HCT116 (cell line): ENCODE data around the gene PRKCH. TPM values are rescaled to one million over a fixed set of nuclear protein-coding genes. Genes with fewer than 3 reads are reported as not detected.

ENCODE experiments used
- ATAC-seq: fragments of 200-7000 bp; cut with Tn5 transposase; 2 replicates; pipeline ENCODE4 v1.9.1; 2020; ENCODE audit warnings: mild to moderate bottlenecking, moderate library complexity
- BruUV-seq: library from RNA; stranded (reverse); fragments of 400-500 nt; replicated peaks from 2 replicates; lab custom pipeline; 2021; lab: Mats Ljungman, UMichigan
- CTCF ChIA-PET: fragments of 300-600 bp; sonication (Branson Sonifier 250); formaldehyde crosslinking; loops from one replicate; lab custom pipeline; 2021; ENCODE audit warnings: antibody characterized with exemption; lab: Charles Lee
- POLR2A ChIA-PET: fragments of 300-600, 350-600 bp; sonication (Branson Sonifier 250); formaldehyde crosslinking; loops from one replicate; lab custom pipeline; 2021; ENCODE audit warnings: antibody characterized with exemption; lab: Charles Lee
- RAD21 ChIA-PET, 2 experiments: fragments of 300-600 bp; sonication (Branson Sonifier 250); formaldehyde crosslinking; loops; one replicate each; lab custom pipeline; 2023; ENCODE audit warnings: low total read pairs in 2 of 2; ENCODE audit not compliant: uncharacterized antibody in 2 of 2, unreplicated experiment in 2 of 2, low non-redundant PET in 1 of 2; lab: Charles Lee
- DNase-seq: peaks from one replicate; pipeline ENCODE4 v3.0.0-alpha.2; 2010; ENCODE audit warnings: low read depth, low spot score
- H2AFZ ChIP-seq: fragments of 200-600 bp; shearing (Covaris generic), sonication (generic); 2 replicates; pipeline ENCODE4 v1.6.1; 2017; ENCODE audit warnings: low read depth, mixed run types, mixed read lengths, antibody characterized with exemption, low read length; ENCODE audit not compliant: poor library complexity, severe bottlenecking
- H3K27ac ChIP-seq: 2 replicates; pipeline ENCODE4 v1.5.1; 2012; ENCODE audit warnings: low read depth, low read length
- H3K27me3 ChIP-seq: fragments of 200-600 bp; sonication (generic); 2 replicates; pipeline ENCODE4 v1.6.1; 2016; ENCODE audit warnings: mixed run types, low read length, mixed read lengths; ENCODE audit not compliant: insufficient read depth
- H3K36me3 ChIP-seq, 2 experiments: fragments of 200-500 bp in 1 of 2; fragments of 200-600 bp in 1 of 2; sonication (Bioruptor generic) in 1 of 2; sonication (generic) in 1 of 2; 2 replicates each; pipeline versions ENCODE4 v1.5.1 to v1.6.1; 2014 to 2016; ENCODE audit warnings: low read length in 2 of 2, inconsistent platforms in 1 of 2, mixed read lengths in 1 of 2, mixed run types in 1 of 2; ENCODE audit not compliant: insufficient read depth in 2 of 2, control insufficient read depth in 1 of 2
- H3K4me1 ChIP-seq, 2 experiments: fragments of 200-600 bp in 1 of 2; sonication (generic) in 1 of 2; 2 replicates each; pipeline versions ENCODE4 v1.5.1 to v1.6.1; 2012 to 2017; ENCODE audit warnings: low read length in 2 of 2, inconsistent platforms in 1 of 2, mild to moderate bottlenecking in 1 of 2, mixed read lengths in 1 of 2, mixed run types in 1 of 2, moderate library complexity in 1 of 2; ENCODE audit not compliant: insufficient read depth in 2 of 2, control insufficient read depth in 1 of 2
- H3K4me2 ChIP-seq: fragments of 200-600 bp; sonication (generic); 2 replicates; pipeline ENCODE4 v1.6.1; 2017; ENCODE audit warnings: mixed run types, low read length, mixed read lengths
- H3K4me3 ChIP-seq, 2 experiments: fragments of 200-600 bp in 1 of 2; sonication (generic) in 1 of 2; replicated peaks in 1 of 2; 2 replicates each; pipeline ENCODE4 v1.5.1; 2011 to 2016; ENCODE audit warnings: low read length in 2 of 2, control low read depth in 1 of 2, low read depth in 1 of 2, mild to moderate bottlenecking in 1 of 2, mixed read lengths in 1 of 2, mixed run types in 1 of 2
- H3K79me2 ChIP-seq: fragments of 200-600 bp; sonication (generic); 2 replicates; pipeline ENCODE4 v1.6.1; 2017; ENCODE audit warnings: mild to moderate bottlenecking, mixed run types, low read length, moderate library complexity, mixed read lengths; ENCODE audit not compliant: insufficient read depth
- H3K9ac ChIP-seq: fragments of 200-600 bp; sonication (generic); 2 replicates; pipeline ENCODE4 v1.6.1; 2016; ENCODE audit warnings: low read length, mixed read lengths
- H3K9me2 ChIP-seq: fragments of 200-600 bp; sonication (generic), shearing (Covaris generic); 2 replicates; pipeline ENCODE4 v1.6.1; 2017; ENCODE audit warnings: mixed run types, mild to moderate bottlenecking, moderate library complexity; ENCODE audit not compliant: insufficient read depth
- H3K9me3 ChIP-seq, 2 experiments: fragments of 200-500 bp in 1 of 2; fragments of 200-600 bp in 1 of 2; sonication (Bioruptor generic) in 1 of 2; sonication (generic) in 1 of 2; 2 replicates each; pipeline ENCODE4 v1.6.1; 2014 to 2017; ENCODE audit warnings: low read length in 2 of 2, mixed read lengths in 2 of 2, inconsistent platforms in 1 of 2, low read depth in 1 of 2, mild to moderate bottlenecking in 1 of 2, mixed run types in 1 of 2, moderate library complexity in 1 of 2; ENCODE audit not compliant: control insufficient read depth in 1 of 2, insufficient read depth in 1 of 2
- H4K20me1 ChIP-seq: fragments of 200-600 bp; sonication (generic), shearing (Covaris generic); 2 replicates; pipeline ENCODE4 v1.6.1; 2017; ENCODE audit warnings: mixed run types, mild to moderate bottlenecking, moderate library complexity; ENCODE audit not compliant: insufficient read depth
- CBX3 ChIP-seq: IDR thresholded peaks from 2 replicates; pipeline ENCODE4 v1.6.1; 2012; ENCODE audit warnings: low read depth
- JUND ChIP-seq: IDR thresholded peaks from 2 replicates; pipeline ENCODE4 v1.6.1; 2012
- POLR2AphosphoS5 ChIP-seq: IDR thresholded peaks from 2 replicates; pipeline ENCODE4 v1.6.1; 2011; ENCODE audit warnings: mild to moderate bottlenecking, low read depth, low read length, moderate library complexity
- RAD21 ChIP-seq: IDR thresholded peaks from 2 replicates; pipeline ENCODE4 v1.6.1; 2012; ENCODE audit warnings: low read depth, mild to moderate bottlenecking
- SP1 ChIP-seq: IDR thresholded peaks from 2 replicates; pipeline ENCODE4 v1.6.1; 2012; ENCODE audit warnings: low read depth
- intact Hi-C: fragments of 100-400 bp; cut with micrococcal nuclease; formaldehyde crosslinking; loops from 2 replicates; pipeline ENCODE4 v1.10.0; 2022
- total RNA-seq: library from RNA; stranded (reverse); gene quantifications from one replicate; pipeline ENCODE4 v1.2.1, GENCODE V29; 2021; ENCODE audit not compliant: unreplicated experiment
- TF ChIP-seq, protein P1 (sequence below), 3 experiments: fragments of 200-600 bp in 1 of 3; sonication (generic) in 1 of 3; IDR thresholded peaks in 2 of 3; conservative IDR thresholded peaks in 1 of 3; 2 replicates each; pipeline ENCODE4 v1.5.1; 2012 to 2017; ENCODE audit warnings: low read depth in 2 of 3, low read length in 2 of 3, antibody characterized with exemption in 1 of 3, borderline replicate concordance in 1 of 3, control low read depth in 1 of 3, mild to moderate bottlenecking in 1 of 3, mixed read lengths in 1 of 3, mixed run types in 1 of 3, moderate library complexity in 1 of 3; ENCODE audit not compliant: insufficient read depth in 1 of 3

The PRKCH gene
- total RNA-seq, 1 experiment from 2014 or later: 16.6 TPM

GRCh38 chr14:61296151-61296550 is 25.2 kb upstream of the PRKCH start (continued):
- TF ChIP-seq, protein P1, sequence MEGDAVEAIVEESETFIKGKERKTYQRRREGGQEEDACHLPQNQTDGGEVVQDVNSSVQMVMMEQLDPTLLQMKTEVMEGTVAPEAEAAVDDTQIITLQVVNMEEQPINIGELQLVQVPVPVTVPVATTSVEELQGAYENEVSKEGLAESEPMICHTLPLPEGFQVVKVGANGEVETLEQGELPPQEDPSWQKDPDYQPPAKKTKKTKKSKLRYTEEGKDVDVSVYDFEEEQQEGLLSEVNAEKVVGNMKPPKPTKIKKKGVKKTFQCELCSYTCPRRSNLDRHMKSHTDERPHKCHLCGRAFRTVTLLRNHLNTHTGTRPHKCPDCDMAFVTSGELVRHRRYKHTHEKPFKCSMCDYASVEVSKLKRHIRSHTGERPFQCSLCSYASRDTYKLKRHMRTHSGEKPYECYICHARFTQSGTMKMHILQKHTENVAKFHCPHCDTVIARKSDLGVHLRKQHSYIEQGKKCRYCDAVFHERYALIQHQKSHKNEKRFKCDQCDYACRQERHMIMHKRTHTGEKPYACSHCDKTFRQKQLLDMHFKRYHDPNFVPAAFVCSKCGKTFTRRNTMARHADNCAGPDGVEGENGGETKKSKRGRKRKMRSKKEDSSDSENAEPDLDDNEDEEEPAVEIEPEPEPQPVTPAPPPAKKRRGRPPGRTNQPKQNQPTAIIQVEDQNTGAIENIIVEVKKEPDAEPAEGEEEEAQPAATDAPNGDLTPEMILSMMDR (IDR thresholded peaks at IDR 0.05 in 2 of 3, conservative IDR thresholded peaks at IDR 0.05 in 1 of 3; ENCODE audit: borderline replicate concordance in 1 of 3, insufficient read depth in 1 of 3, low read depth in 2 of 3, low read length in 2 of 3): no peak

- H3K79me2 ChIP-seq: no peaks in the 10 kb centered on the region
- H3K4me1 ChIP-seq: no peaks in the 10 kb centered on the region
- RAD21 ChIA-PET: no interaction called here
- ATAC-seq: peak; percentile 67
- no peaks in the 10 kb centered on the region for H3K9me2 ChIP-seq
- no peaks in the 10 kb centered on the region for H3K27me3 ChIP-seq
- H3K36me3 ChIP-seq: no peaks in the 10 kb centered on the region
- no TSS peak for BruUV-seq
- CTCF ChIA-PET: interaction anchor here (0.6 to 1.6 kb wide), 9 partner anchors 10 to 830 kb away, joined by 3 to 9 read pairs (median 3); no protein-coding TSS in a partner anchor
- POLR2A ChIA-PET: no interaction called here
- no peak overlapping the region for H3K4me2 ChIP-seq
- H2AFZ ChIP-seq: no peak overlapping the region
- no peak overlapping the region for H3K4me3 ChIP-seq
- intact Hi-C loops: loop anchor here (1.0 to 10.0 kb wide), 5 partner anchors 140 to 828 kb away; no protein-coding TSS in a partner anchor
- no peak overlapping the region for H3K27ac ChIP-seq
- TF ChIP-seq, protein P1 (IDR thresholded peaks at IDR 0.05 in 2 of 3, conservative IDR thresholded peaks at IDR 0.05 in 1 of 3; ENCODE audit: borderline replicate concordance in 1 of 3, insufficient read depth in 1 of 3, low read depth in 2 of 3, low read length in 2 of 3): peak; percentile 64 to 73 (median 68); a peak in 5 of 6 replicates
- TF ChIP-seq POLR2AphosphoS5 (no peak), JUND (no peak), SP1 (no peak), CBX3 (no peak), RAD21 (peak; percentile 82)
- no peak overlapping the region for H3K9ac ChIP-seq
- DNase-seq: peak; percentile 27
- no peaks in the 10 kb centered on the region for H4K20me1 ChIP-seq
- no peaks in the 10 kb centered on the region for H3K9me3 ChIP-seq
Measured at GRCh38 chr14:61296719-61297502, 24.5 kb upstream of the PRKCH start.
